Measurements from ENCODE around the gene LAMC2.

DNA sequence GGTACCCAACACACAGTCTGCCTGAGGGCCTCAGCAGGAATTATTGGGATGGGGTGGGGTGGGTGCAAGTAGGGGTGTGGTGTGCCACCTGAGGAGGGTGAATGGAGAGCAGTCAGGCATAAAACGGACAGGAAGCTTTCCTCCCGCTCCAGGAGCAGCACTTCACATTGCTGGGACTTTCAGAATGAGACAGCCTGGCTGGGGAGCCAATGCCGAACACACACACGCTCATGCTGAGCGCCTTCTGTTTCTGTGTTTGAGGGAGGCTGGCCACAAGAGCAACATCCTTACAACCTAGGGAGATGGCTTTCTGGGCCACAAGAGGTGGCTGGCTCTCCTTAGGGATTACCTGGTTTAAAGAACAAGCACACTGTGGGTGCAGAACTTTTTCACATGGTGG, 98.0 kb downstream of the LAMC2 start:
- TF ChIP-seq EZH2 (IDR thresholded peaks at IDR 0.05; ENCODE audit: insufficient read depth, poor library complexity, severe bottlenecking) = no peak
- no peak for TF ChIP-seq EZH2phosphoT487 (IDR thresholded peaks at IDR 0.05; ENCODE audit: insufficient read depth, low read depth)
